Ovary (tissue), 3 donors: Measurements from ENCODE around the gene USP6NL.

Source experiments
- CTCF ChIP-seq, 3 donors: fragments of 450-650 bp in 2 of 3; fragments of 200-600 bp in 1 of 3; IDR thresholded peaks; one replicate each; pipeline versions ENCODE4 v1.5.1 to v1.8.0; 2016 to 2022; ENCODE audit warnings: antibody characterized with exemption in 3 of 3, mild to moderate bottlenecking in 1 of 3
- EP300 ChIP-seq: sonication (generic); formaldehyde crosslinking; IDR thresholded peaks from one replicate; pipeline ENCODE4 v1.6.1; 2017; ENCODE audit warnings: antibody characterized with exemption
- POLR2A ChIP-seq: fragments of 450-650 bp; IDR thresholded peaks from one replicate; pipeline ENCODE4 v1.6.1; 2017; ENCODE audit warnings: antibody characterized with exemption, mild to moderate bottlenecking, moderate library complexity
- donor health status: DM: no; HTN: no; CAD: no.

- TF ChIP-seq CTCF (IDR thresholded peaks at IDR 0.05): no peak
- no peak for TF ChIP-seq EP300
- TF ChIP-seq POLR2A: no peak
Observed at GRCh38 chr10:11493646-11494045, 117.8 kb downstream of the USP6NL start.
